ENCODE measurements around the gene YIPF6. TPM values are rescaled to one million over a fixed set of nuclear protein-coding genes. Genes with fewer than 3 reads are reported as not detected.
"Not testable (repeated sequence)": the region's sequence is repeated elsewhere in the genome, so short reads cannot be mapped to it uniquely, and the experiment has no call there.

Gene YIPF6
- total RNA-seq, 1 donor, result 43.2 TPM

DNA sequence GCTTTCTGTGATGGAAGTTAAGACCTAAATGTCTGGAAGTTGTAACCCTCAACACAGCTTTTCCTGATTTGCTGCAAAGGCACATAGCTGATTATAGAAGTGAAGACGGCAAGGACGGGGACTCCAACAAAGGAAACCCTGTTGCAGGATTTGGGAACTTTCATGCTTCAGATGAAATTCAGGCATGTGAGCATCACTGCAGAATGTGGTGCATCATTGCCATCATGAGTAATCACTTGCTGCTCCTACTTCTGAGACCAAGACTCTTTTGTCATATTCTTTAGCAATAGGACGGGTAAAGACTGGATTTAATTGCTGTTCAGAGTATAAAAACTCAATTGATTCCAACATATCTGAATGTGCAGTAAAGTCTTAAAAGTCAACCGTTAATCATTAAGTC lies 35.8 kb downstream of the YIPF6 start:
- no peak overlapping the region for H3K4me3 ChIP-seq (ENCODE audit: low read depth, low read length)
- DNase-seq (ENCODE audit: low read depth), result no peak
- no peak for TF ChIP-seq CTCF (IDR thresholded peaks at IDR 0.05; ENCODE audit: insufficient read depth, low read depth, low read length)

GRCh38 chrX:68536429-68536828 lies 37.6 kb downstream of the YIPF6 start:
- DNase-seq (ENCODE audit: low read depth), result no peak
- H3K4me3 ChIP-seq (ENCODE audit: low read depth, low read length), result no peak overlapping the region
- no peak for TF ChIP-seq CTCF (IDR thresholded peaks at IDR 0.05; ENCODE audit: insufficient read depth, low read depth, low read length)

- no peak for TF ChIP-seq CTCF (IDR thresholded peaks at IDR 0.05; ENCODE audit: insufficient read depth, low read depth, low read length)
- no peak for DNase-seq (ENCODE audit: low read depth)
- H3K4me3 ChIP-seq (ENCODE audit: low read depth, low read length), result no peak overlapping the region
Observed at GRCh38 chrX:68536884-68537283, 38.0 kb downstream of the YIPF6 start.

DNA sequence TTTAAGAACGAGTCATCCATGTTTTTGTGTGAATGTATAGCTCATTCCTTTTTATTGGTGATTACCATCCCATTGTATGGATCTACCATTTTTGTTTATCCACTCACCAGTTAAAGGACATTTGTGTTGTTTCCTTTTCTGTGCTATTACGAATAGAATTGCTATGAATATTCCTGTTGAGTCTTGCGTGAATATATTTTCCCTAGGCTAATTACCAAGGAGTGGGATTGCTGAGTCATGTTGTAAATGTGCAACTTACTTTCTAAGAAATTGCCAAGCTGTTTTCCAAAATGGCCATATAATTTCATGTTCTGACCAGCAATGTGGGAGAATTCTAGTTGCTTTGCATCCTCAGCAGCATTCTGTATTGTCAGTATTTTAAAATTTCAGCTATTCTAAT lies 51.3 kb downstream of the YIPF6 start:
- no peak overlapping the region for H3K4me3 ChIP-seq (ENCODE audit: low read depth, low read length)
- TF ChIP-seq CTCF (IDR thresholded peaks at IDR 0.05; ENCODE audit: insufficient read depth, low read depth, low read length), result no peak
- no peak for DNase-seq (ENCODE audit: low read depth)

GRCh38 chrX:68556036-68556435 lies 57.2 kb downstream of the YIPF6 start:
- no peak for TF ChIP-seq CTCF (IDR thresholded peaks at IDR 0.05; ENCODE audit: insufficient read depth, low read depth, low read length)
- DNase-seq (ENCODE audit: low read depth), result no peak
- H3K4me3 ChIP-seq (ENCODE audit: low read depth, low read length), result no peak overlapping the region

- DNase-seq (ENCODE audit: low read depth); H3K4me3 ChIP-seq (ENCODE audit: low read depth, low read length): not testable (repeated sequence)
Observed at GRCh38 chrX:68557126-68557525, 58.3 kb downstream of the YIPF6 start.

GRCh38 chrX:68559905-68560304 lies 61.1 kb downstream of the YIPF6 start:
- not testable (repeated sequence) for DNase-seq (ENCODE audit: low read depth); H3K4me3 ChIP-seq (ENCODE audit: low read depth, low read length)

DNA sequence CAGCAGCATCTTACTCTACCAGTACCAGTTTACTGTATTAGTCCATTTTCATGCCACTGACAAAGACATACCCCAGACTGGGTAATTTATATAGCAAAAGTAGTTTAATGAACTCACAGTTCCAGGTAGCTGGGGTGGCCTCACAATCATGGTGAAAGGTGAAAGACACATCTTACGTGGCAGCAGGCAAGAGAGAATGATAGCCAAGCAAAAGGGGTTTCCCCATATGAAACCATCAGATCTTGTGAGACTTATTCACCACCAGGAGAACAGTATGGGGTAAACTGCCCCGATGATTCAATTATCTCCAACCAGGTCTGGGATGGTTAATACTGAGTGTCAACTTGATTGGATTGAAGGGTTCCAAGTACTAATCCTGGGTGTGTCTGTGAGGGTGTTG lies 69.3 kb downstream of the YIPF6 start:
- H3K4me3 ChIP-seq (ENCODE audit: low read depth, low read length), result no peak overlapping the region
- no peak for TF ChIP-seq CTCF (IDR thresholded peaks at IDR 0.05; ENCODE audit: insufficient read depth, low read depth, low read length)
- no peak for DNase-seq (ENCODE audit: low read depth)

Data from fibroblast of villous mesenchyme (primary cell).